Measurements from ENCODE around the gene NEURL1.

The NEURL1 gene

DNA sequence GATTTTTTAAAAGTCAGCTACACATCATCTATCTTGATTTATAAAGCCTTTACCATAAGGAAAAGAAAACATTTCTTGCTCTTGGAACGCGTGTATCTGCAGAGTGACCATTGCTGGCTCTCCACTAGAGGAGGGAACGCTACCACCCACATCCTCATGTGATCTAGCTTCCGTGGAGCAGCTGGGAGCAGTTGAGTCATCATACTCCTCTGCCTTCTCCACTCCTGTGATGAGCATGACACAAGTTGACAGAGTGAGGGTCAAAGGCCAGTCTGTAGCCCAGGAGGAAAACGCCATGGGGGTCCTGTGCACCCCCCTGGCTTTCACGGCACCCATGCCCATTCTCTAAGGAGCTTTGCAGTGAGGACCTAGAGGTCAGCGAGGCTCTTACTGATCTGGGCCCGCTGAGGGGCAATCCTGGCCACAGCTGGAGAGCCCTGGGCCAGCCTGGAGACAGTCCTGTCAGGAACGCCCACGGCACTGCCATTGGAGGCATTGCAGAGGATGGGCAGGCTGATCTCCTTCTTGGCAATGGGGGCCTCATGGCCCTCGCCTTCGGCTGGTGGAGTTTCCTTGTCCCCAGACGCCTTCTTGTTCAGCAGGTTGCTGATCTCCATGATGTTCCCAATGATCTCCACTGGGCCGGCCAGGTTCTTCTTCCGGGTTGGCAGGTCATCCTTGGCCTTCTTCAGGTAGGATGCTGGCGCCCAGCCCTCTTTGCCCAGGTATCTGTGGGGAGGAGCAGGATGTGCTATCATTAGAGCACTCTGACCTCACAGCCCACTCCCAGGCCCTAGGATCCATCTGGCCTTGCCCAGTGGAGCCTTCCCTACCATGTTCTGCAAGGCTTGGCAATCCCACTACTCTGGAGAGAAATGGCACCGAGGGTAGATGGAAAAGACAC, 119.2 kb downstream of the NEURL1 start:
- DNase-seq, result peak; percentile 51

DNA sequence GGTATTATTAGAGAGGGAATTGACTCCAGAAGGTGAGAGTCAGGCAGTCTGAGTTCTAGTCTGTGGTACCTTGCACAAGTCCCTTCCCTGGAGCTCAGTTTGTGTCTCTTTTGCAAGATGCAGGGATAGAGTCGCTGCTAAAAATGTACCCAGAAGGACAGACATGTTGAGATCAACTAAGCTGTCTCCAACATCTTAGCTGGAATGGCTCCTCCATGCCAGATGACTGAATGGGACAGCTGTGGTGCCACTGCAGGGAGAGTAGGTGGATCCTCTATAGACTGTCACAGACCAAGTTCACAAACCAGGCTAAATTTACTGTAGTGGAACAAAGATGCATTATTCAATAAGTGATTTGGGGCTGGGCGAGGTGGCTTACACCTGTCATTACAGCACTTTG, 120.1 kb downstream of the NEURL1 start:
- DNase-seq, result no peak

DNA sequence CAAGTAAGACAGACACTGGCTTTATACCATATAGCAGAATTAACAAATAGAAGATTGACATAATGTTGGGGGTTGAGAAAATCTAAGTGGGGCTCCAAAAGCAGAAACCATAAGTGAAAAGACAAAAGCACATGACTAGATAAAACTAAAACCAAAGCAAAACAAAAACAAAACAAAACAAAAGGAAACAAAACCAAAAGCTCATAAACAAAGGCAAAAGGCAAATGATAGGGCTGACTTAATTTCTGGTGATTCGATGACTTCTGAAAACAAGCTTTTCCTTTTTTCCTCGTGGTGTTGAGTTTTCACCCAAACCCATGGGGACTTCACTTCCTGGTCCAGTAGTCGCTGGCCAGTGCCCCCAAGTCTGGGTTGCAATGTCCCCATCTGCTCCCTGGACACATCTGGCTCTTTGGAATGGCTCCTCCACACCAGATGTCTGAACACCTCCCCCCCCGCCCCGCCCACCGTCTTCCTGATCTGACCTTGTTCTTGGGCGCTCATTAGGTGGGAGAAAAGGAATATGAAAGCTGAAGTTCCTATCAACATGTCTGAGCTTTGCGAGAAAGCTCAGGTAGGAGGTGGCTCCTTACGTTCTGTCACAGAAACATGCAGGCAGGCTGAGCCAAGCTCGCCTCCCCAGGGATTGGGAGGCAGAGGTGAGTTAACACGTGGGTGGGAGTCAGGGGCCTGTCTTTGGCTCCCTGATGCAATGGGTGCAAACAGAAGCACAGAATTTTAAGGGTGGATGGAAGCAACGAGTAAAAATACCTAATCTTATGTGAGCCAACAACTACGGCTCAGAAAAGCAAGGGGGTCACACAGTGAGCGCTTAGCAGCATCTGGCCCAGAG, 121.0 kb downstream of the NEURL1 start:
- no peak for DNase-seq

DNA sequence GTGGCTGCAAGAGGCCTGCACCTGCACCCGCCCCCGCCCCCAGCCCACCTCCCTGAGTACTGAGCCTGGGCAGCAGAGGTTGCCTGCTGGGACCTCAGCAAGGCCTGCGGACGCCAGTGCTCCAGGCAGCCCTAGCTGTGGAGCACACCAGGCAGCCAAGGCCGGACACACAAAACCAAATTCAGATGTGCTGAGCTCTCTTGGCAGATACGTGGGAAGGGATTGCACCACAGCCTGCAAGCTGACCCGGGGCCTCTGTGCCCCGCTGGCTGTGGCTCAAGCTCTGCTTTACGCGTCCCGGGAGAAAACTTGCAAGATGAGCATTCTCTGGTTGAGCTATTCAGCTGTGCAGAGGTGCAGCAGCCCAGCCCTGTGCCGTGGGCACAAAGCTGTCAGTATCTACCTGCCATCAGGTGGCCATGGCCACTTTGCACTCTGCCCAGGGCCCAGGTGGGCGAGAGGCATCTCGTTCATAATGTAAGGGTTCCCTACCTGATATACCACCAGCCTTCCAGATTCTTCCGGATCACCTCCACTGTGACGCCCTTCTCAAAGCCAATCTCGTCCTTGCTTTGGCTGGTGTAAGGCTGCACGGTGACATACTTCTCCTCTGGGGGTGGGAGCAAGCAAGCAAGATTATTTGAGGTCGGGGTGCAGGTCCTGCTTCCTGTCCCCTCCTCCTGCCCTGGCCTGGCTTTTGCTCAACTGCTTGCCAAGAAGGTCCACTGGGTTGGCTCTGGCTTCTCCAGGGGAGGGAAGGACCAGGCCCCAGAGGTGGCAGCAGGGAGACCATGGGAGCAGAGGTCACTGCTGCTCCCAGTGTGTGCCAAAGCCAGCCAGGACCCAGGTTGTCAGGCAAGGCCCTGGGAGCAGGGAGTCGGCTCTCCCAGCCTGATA, 123.4 kb downstream of the NEURL1 start:
- DNase-seq, result no peak

DNA sequence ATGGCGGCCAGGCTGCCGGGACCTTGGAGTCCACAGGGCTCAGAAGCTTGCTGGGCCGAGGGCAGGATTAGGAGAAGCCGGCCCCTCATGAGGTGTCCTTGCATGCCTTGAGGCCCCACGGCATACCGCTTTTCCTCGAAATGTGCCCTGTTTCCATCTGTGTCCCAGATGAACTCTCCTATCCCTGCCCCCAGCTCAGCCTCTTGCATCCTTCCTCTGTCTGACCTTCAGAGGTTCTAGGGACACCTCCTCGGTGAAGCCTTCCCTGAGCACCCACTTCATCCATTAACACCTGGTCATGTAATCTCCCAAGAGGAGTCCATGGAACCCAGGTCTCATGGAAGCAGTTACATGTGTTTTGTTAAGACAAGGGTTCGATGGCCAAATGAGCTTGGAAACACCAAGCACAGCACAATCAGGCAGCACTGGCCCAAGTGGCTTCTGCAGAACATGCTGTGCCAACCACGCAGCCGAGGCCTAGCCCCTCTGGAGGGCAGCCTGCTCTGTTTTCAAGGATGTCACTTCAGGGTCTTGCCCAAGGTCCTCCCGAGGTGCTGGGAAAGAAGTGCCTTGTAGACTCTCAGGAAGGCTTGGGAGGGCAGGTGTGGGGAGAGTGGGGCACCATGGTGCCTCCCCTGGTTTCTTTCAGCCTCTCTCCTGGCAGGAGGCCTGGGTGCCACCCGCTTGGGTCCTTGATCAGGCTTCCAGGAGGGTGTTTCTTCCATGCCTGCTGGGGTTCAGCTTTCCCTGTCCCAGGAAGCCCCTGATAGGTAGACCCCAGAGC, 124.3 kb downstream of the NEURL1 start:
- DNase-seq, result no peak

DNA sequence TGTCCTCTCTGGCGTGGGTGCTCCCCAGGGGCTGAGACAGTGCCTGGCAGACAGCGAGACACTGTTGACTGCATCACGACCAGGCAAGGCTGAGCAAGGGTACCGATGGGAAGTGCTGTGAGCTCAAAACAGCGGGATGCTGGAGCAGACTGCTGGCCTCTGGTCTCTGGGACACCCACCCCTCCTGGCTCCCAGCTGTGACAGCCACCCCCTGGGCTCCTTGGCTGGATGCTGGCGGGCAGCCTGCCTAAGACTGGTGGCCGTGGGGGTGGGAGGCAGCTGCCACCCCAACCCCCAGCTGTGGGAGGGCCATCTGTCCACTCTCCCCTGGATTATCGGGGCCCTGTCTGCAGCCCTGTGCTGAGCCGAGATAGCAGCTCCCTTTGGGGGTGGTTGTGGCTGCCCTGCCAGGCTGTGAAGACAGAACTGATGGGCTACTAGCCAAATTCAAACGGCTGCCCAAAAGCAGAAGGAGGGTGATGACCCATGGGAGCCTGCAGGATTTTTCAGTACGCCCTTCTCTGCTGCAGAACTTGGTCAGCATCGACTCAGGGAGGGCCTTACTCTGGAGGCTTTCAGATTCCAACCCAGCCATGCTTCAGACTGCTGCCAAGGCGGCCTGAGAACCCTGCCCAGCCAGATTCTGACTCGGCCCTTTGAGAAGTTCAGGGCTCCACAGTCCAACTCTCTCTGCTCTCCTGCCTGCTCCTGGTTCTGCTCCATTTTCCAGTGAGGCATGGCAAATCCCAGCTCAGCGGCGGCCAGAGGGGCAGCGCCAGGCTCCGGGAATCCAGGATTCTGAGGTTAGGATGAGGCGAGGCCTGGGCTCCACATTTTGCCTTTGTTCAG, 125.3 kb downstream of the NEURL1 start:
- DNase-seq, result no peak

DNA sequence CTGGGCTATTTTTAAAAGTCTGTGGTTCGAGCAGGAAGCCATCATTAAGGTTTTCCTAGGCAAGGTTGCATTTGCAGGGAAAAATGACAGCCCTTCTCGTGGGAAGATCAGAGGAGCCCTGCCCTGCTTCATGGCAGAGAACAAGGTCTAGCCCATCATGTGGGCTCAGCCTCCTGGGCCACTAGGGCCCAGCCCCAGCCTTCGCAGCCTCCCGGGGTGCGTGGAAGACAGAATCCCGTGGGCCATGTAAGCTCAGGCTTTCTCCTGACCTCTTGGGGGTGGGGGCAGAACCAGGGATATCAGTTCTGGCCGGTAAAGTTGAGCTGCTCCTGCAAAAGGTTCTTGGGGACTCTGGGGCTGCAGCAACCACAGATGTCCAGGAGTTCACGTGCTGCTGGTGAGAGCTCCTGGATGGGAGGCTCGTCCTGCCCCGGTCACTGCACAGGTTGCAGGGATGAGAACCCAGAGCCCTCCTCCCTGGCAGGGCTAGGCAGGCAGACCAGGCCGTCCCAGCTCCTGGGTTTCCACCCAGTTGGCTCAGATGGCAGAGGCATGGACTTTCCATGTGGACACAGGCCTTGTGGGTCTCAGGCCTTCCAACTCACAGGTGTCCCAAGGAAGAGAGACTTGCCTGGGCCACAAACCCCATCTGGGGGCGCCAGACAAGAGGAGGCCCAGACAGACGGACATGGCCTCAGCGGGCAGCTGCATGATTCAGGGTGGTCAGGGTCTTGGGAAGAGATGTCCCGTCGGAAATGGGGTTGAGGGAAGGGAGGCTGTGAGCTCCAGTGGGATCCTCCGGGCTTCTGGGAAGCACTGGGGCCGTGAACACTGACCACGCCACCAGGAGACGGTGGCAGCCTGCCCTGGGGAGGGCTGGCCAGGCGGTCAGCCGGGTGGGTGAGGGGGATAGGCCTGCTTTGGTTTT, 126.2 kb downstream of the NEURL1 start:
- DNase-seq, result no peak

DNA sequence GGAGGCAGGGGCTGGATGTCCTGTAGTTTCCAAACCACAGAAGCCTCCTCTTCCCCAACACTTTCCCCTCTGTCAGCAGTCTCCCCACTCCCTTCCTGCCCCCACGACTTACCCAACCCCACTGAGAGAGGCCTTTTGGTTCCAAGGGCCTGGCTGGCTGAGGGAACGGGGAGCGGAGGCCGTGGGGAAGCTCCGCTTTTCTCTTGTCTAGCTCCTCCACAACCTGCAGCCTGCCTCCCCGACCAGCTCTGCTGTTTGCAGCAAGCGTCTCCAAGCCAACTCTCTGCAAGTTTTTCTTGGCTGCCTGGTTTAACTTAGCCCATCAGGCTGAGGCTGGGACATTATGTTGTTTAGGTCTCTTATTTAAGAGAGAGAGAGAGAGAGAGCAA, 126.8 kb downstream of the NEURL1 start:
- DNase-seq, result no peak

DNA sequence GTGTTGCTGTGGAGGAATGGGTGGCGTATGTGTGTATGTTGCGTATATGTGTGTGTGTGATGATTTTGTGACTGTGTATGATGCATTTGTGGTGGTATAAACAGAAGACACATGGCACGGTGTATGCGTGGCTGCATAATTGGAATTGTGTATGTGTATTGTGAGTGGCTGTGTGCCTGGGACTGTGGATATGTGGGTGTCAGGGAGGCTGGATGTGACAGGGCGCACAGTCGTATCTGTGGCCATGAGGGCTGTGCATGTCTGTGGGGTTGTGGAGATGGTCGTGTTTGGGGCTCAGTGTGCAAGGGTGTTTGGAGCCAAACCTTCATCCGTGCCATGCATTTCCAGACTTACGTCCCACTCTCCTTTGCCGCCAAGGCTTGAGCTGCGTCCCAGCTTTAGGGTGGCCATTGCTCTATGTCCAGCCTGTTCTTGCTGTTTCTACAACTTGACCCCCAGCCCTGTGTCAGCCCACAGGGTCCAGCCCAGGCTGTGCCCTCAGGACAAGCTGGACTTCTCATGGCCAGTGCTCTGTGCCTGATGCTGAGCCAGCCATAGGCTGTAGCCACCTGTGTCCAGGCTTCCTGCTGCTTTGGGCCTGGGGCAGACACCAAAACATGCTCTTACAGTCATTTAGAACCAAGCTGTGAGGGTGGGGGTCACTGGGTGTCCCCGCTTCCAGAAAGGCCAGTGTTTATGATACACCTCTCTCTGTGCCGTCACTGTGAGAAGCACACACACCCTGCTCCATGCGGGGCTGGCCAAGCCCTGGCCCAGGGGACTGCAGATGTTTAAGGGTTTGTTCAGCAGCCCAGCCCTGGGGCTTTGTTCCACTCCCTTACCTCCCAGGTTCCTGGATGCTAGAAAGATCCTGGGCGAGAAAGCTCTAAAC, 127.6 kb downstream of the NEURL1 start:
- DNase-seq, result no peak

DNA sequence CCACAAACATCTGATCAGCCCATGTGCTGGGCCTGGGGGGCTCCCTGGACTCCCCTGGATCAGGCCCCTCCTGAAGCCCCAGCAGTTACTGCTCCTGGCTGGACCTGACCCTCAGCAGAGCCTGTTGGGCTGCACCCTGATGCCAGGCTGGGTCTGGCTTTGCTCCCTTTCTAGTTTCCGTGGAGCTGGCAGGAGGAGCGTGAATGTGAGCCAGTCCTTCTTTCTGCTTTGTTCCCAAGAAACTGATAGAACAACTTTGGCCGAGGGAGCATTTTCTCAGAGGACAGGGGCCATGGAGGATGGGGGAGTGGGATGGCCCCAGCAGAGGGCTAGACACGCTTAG, 128.2 kb downstream of the NEURL1 start:
- no peak for DNase-seq

DNA sequence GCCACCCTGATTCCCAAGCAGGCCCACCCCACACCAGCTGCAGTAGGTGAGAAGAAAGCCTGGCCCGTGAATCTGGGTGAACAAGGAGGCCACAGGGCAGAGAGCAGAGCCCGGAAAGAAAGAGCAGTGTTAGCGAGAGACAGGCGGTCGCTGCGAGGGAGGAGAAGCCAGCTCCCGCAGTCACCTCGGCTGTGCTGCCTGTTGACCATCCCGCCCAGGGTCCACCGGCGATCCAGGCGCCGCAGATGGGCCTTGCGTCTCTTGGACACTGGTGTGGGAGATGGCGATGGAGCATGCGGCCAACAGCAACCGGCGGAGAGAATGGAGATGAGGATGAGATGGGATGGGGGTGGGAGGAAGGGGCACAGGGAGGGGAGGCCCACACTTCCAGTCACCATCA, 128.8 kb downstream of the NEURL1 start:
- no peak for DNase-seq

DNA sequence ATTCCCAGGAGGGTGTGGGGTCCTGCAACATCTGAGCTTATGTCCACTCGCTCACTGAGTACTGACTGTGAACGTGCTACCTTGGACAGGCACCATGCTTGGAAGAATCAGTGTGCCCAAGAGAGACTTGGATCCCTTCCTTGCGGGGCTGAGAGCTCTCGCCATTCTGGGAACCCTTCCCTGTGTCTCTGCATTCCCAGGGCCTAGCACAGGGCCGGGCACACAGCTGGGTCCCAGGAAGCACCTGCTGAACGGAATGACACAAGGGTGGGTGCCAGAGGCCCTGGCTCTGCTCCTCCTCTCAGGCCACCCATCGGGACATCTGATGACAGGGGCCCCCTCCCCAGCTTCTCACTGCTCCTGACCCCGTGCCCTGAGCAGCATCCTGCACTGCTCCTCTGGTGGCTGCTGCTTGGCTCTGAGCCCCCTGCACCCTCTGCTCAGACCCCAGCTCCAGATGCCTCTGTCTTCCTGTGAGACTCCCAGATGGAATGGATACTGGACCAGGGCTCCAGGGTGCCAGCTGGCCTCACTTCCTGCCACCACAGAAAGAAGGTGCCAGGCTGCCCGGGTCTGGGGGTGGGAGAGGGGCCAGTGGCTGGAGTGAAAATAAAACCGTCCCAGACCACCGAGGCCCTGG, 129.6 kb downstream of the NEURL1 start:
- DNase-seq, result no peak

DNA sequence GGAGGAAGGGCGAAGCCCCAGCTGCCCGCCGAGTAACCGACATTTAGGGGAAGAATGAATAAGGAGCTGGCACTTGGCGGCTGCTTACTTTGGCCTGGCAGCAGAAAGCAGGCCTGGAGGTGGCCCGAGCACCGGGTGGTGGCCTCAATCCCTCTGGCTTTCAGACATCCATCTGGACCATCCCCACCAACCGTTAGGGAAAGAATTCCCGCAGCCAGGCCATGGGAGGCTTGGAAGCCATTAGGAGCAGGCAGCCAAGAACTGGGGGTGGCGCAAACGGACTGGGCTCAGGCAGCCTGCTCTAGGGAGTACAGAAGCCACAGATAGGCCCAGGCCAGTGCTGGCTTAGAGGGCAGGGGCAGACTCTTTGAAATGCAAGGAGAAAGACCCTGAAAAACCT, 132.7 kb downstream of the NEURL1 start:
- no peak for DNase-seq

DNA sequence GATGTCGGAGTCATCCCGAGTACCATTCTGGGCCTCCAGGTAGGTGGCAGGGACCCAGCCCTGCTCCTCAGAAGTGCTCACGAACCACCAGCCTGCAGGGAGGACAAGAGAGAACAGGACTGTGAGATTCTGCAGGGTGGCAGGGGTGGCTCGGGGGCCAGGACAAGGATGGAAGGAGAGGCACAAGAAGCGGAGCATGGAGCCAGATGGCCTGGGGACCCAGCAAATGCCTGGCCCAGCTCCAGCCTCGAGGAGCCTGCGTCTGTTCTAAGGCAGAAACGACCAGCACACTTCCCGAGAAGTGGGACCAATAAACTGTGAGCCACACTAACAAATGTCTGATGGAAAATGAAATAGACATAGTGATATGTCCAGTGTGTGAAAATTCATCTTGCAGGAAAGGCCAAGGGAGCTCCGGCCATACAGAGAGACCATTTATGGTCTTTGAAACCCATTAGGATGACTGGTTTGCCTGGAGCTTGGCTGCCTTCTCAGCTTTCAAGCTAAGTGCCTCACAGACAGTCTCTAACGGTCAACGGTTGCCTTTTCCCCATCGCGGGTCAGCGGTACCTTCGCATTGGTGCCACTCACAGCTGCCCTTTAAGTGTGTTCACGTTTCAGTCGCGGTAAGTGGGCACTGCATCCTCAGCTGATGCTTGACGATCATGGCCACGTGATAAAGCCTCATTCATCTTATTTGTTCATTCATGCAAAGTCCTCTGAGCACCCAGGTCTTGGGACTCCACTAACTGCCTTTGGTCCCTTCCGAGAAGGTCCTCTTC, 133.8 kb downstream of the NEURL1 start:
- peak; percentile 25 for DNase-seq

DNA sequence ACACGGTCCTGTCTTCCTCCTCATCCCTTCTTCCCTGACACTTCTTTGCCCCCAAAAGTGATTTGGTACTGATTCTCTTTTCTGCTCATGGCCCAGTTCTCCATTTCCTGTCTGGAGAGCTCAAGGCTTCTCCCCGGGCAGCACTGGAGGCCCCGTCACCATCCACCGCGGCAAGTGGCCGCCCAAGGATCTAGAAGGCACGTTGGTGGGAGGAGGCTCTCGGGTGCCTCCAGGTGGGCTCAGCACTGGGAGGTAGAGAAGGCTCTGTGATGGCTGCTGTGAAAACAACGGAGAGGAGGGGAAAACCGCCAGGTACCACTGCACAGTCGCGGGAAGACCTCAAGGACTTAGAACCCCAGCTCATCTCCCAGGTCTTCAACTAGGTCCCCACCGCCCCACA, 134.4 kb downstream of the NEURL1 start:
- no peak for DNase-seq

DNA sequence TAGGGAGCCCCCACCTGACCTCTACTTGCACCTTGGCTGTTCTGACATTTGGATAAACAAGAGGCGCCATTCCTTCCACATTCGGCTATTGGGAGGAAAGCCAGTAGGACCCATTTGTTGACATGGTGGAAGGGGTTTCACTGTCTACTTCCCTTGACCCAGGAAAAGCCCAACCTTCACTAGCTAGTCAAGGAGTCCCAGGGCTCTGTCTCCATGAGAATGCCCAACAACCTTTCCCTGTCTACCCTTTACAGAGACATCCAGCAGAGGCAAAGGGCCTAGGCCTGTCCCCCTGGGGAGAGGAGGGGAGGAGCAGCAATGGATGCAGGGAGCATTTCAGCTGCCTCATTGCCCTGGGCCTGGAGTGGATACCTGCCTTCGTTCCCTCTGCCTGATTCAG, 136.1 kb downstream of the NEURL1 start:
- DNase-seq, result no peak

DNA sequence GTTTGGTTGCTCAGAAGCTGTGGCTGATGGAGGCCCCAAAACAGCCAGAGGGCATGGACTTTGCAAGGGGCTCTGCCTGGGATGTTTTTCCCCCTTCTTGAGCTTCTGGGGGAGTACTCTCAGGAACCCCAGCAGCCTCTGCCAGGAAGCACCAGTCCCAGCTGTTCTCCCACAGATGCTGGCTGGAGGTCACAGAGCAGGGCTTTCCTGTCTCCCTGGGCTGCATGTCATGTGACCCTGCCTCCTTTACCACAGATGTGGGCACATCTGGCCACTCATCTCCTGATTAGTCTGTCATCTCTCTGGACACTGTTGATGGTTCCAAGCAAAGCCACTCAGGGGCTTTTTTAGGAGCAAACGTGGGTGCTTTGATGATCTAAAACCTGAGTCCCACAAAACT, 136.7 kb downstream of the NEURL1 start:
- no peak for DNase-seq

DNA sequence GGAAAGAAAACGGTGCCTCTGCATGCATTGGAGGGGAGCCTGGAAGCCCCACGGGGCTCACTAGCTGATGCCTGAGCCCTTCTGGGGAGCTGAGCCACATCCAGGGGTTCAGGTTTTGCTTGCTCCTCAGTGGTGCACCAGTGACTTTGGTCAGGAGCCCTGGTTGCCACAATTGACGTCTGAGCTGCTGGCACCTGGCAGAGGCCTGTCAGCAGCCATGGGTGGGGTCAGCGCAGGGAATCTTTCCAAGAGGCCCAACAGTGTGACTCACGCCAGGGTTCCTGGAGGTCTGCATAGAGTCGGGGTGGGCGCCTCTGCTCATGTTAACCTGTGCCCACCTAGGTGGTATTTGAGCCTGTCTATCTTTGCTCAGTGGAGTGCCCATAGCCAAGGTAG, 138.7 kb downstream of the NEURL1 start:
- no peak for DNase-seq
